ENCODE results near the gene MTFR1L. TPM values are rescaled to one million over a fixed set of nuclear protein-coding genes. Genes with fewer than 3 reads are reported as not detected.
A peak's percentile ranks its signal among the peaks of the same experiment; 100 is the strongest.

MTFR1L gene
- total RNA-seq, 4 donors from 2014 or later: 73.2 to 125 (median 93.6) TPM

- H3K4me3 ChIP-seq: no peak overlapping the region
- no peaks in the 10 kb centered on the region for H3K9me3 ChIP-seq
- peaks cover 0 to 13% (median 3%) of the 10 kb centered on the region in 4 donors for H3K4me1 ChIP-seq
- H3K36me3 ChIP-seq: no peaks in the 10 kb centered on the region
- in situ Hi-C loops (cut with MboI; ENCODE audit: low pct_ligation_motif_present in 1 of 4, low pct_unique_long_range_greater_than_20kb in 1 of 4, low sequenced_read_pairs in 3 of 4): no loop called here
- H3K27me3 ChIP-seq: no peaks in the 10 kb centered on the region
- no peak for TF ChIP-seq POLR2A (IDR thresholded peaks at IDR 0.05)
- no peak for TF ChIP-seq POLR2AphosphoS5 (IDR thresholded peaks at IDR 0.05)
- TF ChIP-seq EP300 (IDR thresholded peaks at IDR 0.05; ENCODE audit: low read depth): no peak
- no peak for TF ChIP-seq CTCF (IDR thresholded peaks at IDR 0.05)
- intact Hi-C loops (cut with DNase I; ENCODE audit: low total_unique reads): no loop called here
- no peak for DNase-seq
- WGBS, 2 donors (ENCODE audit: low coverage in 1 of 2): 81% methylated on average over 18 of the region's 18 CpGs; no CpG with 5 or more reads in 1 of the 2 donors
- H3K27ac ChIP-seq: no peak overlapping the region
Measured at GRCh38 chr1:25809283-25809926, 10.3 kb upstream of the MTFR1L start.

- in situ Hi-C loops (cut with MboI; ENCODE audit: low pct_ligation_motif_present in 1 of 4, low pct_unique_long_range_greater_than_20kb in 1 of 4, low sequenced_read_pairs in 3 of 4) (no loop called here), intact Hi-C loops (cut with DNase I; ENCODE audit: low total_unique reads) (no loop called here)
- Histone ChIP-seq H3K36me3 (no peaks in the 10 kb centered on the region), H3K27me3 (no peaks in the 10 kb centered on the region), H3K9me3 (no peaks in the 10 kb centered on the region), H3K27ac (no peak overlapping the region), H3K4me1 (peaks cover 0 to 13% (median 3%) of the 10 kb centered on the region in 4 donors), H3K4me3 (no peak overlapping the region)
- no peak for TF ChIP-seq EP300 (IDR thresholded peaks at IDR 0.05; ENCODE audit: low read depth)
- TF ChIP-seq CTCF (IDR thresholded peaks at IDR 0.05): no peak
- TF ChIP-seq POLR2AphosphoS5 (IDR thresholded peaks at IDR 0.05): no peak
- TF ChIP-seq POLR2A (IDR thresholded peaks at IDR 0.05): no peak
- no peak for DNase-seq
- WGBS, 2 donors (ENCODE audit: low coverage in 1 of 2): 89% methylated on average over 7 of the region's 7 CpGs; no CpG with 5 or more reads in 1 of the 2 donors
Measured at GRCh38 chr1:25809929-25810328, 9.8 kb upstream of the MTFR1L start.

- Histone ChIP-seq H3K4me1 (peaks cover 0 to 13% (median 3%) of the 10 kb centered on the region in 4 donors), H3K27ac (no peak overlapping the region), H3K36me3 (no peaks in the 10 kb centered on the region), H3K4me3 (no peak overlapping the region), H3K9me3 (no peaks in the 10 kb centered on the region), H3K27me3 (no peaks in the 10 kb centered on the region)
- WGBS, 2 donors (ENCODE audit: low coverage in 1 of 2): 39 to 90% methylated on average over 2 to 19 of the region's 21 CpGs
- no peak for TF ChIP-seq POLR2AphosphoS5 (IDR thresholded peaks at IDR 0.05)
- TF ChIP-seq CTCF (IDR thresholded peaks at IDR 0.05): peak; percentile 91 to 95 (median 92)
- peak; percentile 79 for DNase-seq
- in situ Hi-C loops (cut with MboI; ENCODE audit: low pct_ligation_motif_present in 1 of 4, low pct_unique_long_range_greater_than_20kb in 1 of 4, low sequenced_read_pairs in 3 of 4): no loop called here
- intact Hi-C loops (cut with DNase I; ENCODE audit: low total_unique reads): no loop called here
Measured at GRCh38 chr1:25810341-25811299, 9.1 kb upstream of the MTFR1L start.

- no peak for DNase-seq
- Histone ChIP-seq H3K27me3 (no peaks in the 10 kb centered on the region), H3K4me1 (peaks cover 0 to 7% (median 3%) of the 10 kb centered on the region in 4 donors), H3K27ac (no peak overlapping the region), H3K9me3 (no peaks in the 10 kb centered on the region), H3K4me3 (no peak overlapping the region), H3K36me3 (no peaks in the 10 kb centered on the region)
- intact Hi-C loops (cut with DNase I; ENCODE audit: low total_unique reads) (no loop called here), in situ Hi-C loops (cut with MboI; ENCODE audit: low pct_ligation_motif_present in 1 of 4, low pct_unique_long_range_greater_than_20kb in 1 of 4, low sequenced_read_pairs in 3 of 4) (no loop called here)
- 95% methylated on average over 12 of the region's 13 CpGs; no CpG with 5 or more reads in 1 of the 2 donors for WGBS, 2 donors (ENCODE audit: low coverage in 1 of 2)
- TF ChIP-seq CTCF (IDR thresholded peaks at IDR 0.05) (no peak), EP300 (IDR thresholded peaks at IDR 0.05; ENCODE audit: low read depth) (no peak), POLR2A (IDR thresholded peaks at IDR 0.05) (no peak), POLR2AphosphoS5 (IDR thresholded peaks at IDR 0.05) (no peak)
Measured at GRCh38 chr1:25811384-25812082, 8.2 kb upstream of the MTFR1L start.

All from transverse colon (tissue), 4 donors.